Measurements from ENCODE around the gene ANTKMT.

GRCh38 chr16:768428-768827 lies 47.5 kb downstream of the ANTKMT start:
- TF ChIP-seq SP4 (IDR thresholded peaks at IDR 0.05; ENCODE audit: low read length) = no peak
- no peak for TF ChIP-seq CREB1 (IDR thresholded peaks at IDR 0.05)
- no peak for TF ChIP-seq CTCF (IDR thresholded peaks at IDR 0.05; ENCODE audit: control extremely low read depth in 1 of 3, insufficient read depth in 1 of 3, low read depth in 1 of 3, low read length in 3 of 3)
- TF ChIP-seq ATF2 (IDR thresholded peaks at IDR 0.05; ENCODE audit: low read length) = no peak
- no peak for TF ChIP-seq CHD7 (IDR thresholded peaks at IDR 0.05; ENCODE audit: insufficient replicate concordance, low read length)
